Effector memory CD4-positive, alpha-beta T cell (primary cell): ENCODE results near the gene KCNAB2.
"Not testable (repeated sequence)": the region's sequence is repeated elsewhere in the genome, so short reads cannot be mapped to it uniquely, and the experiment has no call there.

ENCODE experiments used
- DNase-seq, 3 donors: peaks; one replicate each; pipeline ENCODE4 v3.0.0-alpha.2; 2020
- H3K27ac ChIP-seq: 2 replicates; pipeline ENCODE4 v1.7.0; 2013; ENCODE audit warnings: mild to moderate bottlenecking, low read length, moderate library complexity; ENCODE audit not compliant: insufficient read depth, poor library complexity, severe bottlenecking
- H3K27me3 ChIP-seq: replicated peaks from 2 replicates; pipeline ENCODE4 v1.7.0; 2013; ENCODE audit warnings: mild to moderate bottlenecking, low read length; ENCODE audit not compliant: insufficient read depth, control insufficient read depth, poor library complexity, severe bottlenecking
- H3K36me3 ChIP-seq: 2 replicates; pipeline ENCODE4 v1.7.0; 2013; ENCODE audit warnings: mild to moderate bottlenecking, low read length, moderate library complexity; ENCODE audit not compliant: control insufficient read depth, insufficient read depth
- H3K4me1 ChIP-seq: 2 replicates; pipeline ENCODE4 v1.7.0; 2013; ENCODE audit warnings: low read length, mild to moderate bottlenecking; ENCODE audit not compliant: control insufficient read depth, insufficient read depth, poor library complexity, severe bottlenecking
- H3K4me3 ChIP-seq: 2 replicates; pipeline ENCODE4 v1.7.0; 2013; ENCODE audit warnings: low read length, low read depth, mild to moderate bottlenecking; ENCODE audit not compliant: insufficient read depth, poor library complexity, severe bottlenecking
- H3K9me3 ChIP-seq: 2 replicates; pipeline ENCODE4 v1.7.0; 2013; ENCODE audit warnings: mild to moderate bottlenecking, low read length, moderate library complexity; ENCODE audit not compliant: control insufficient read depth

Gene KCNAB2

DNA sequence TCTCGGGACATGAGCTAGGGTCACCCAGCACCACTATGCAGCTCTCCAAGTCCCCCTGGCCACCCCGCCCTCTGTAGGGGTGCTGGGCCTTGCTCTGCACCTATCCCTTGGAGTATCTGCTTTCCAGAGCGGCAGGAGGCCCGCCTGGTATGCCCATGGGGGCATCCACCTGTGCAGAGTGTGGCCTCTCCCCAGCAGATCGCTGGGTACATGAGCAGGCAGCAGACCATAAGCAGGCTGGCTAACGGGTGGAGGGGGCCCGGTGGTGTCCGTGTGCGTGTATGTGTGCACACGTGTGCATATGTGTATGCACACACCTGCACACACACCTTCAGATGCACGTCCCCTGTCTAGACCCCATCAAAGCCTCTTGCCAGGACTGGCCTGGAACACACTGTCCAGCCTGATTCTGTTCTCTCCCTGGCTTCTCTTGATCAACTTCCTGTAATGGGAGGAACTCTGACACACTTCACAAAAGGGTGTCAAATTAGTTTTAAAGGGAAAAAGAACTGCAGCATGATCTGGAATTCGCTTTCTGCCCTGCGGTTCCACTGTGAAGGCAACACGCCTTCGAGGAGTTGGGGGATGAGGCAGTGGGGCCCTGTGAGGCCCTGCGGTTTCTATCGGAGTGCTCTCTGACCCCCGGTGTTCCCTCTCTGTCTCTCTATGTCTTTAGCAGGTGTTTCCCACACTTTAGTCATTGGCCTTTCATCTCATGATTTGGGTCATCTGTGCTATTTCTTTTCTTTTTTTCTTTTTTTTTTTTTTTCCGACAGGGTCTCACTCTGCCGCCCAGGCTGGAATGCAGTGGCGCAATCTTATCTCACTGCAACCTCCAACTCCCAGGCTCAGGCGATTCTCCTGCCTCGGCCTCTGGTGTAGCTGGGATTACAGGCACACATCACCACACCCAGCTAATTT lies 36.3 kb upstream of the KCNAB2 start:
- DNase-seq, result no peak
- H3K27me3 ChIP-seq, result no peaks in the 10 kb centered on the region
- no peaks in the 10 kb centered on the region for H3K9me3 ChIP-seq
- no peak overlapping the region for H3K4me3 ChIP-seq
- peaks cover 5% of the 10 kb centered on the region for H3K36me3 ChIP-seq
- H3K27ac ChIP-seq, result no peak overlapping the region
- H3K4me1 ChIP-seq, result no peaks in the 10 kb centered on the region

GRCh38 chr1:6010554-6010953 lies 35.1 kb upstream of the KCNAB2 start:
- no peak overlapping the region for H3K4me3 ChIP-seq
- H3K4me1 ChIP-seq, result no peaks in the 10 kb centered on the region
- no peak for DNase-seq
- no peak overlapping the region for H3K27ac ChIP-seq
- no peaks in the 10 kb centered on the region for H3K27me3 ChIP-seq
- no peaks in the 10 kb centered on the region for H3K9me3 ChIP-seq
- peaks cover 5% of the 10 kb centered on the region for H3K36me3 ChIP-seq

GRCh38 chr1:6011161-6011945 lies 34.3 kb upstream of the KCNAB2 start:
- Histone ChIP-seq H3K27ac (no peak overlapping the region), H3K9me3 (no peaks in the 10 kb centered on the region), H3K36me3 (peaks cover 8% of the 10 kb centered on the region), H3K27me3 (no peaks in the 10 kb centered on the region), H3K4me1 (no peaks in the 10 kb centered on the region), H3K4me3 (no peak overlapping the region)
- no peak for DNase-seq

DNA sequence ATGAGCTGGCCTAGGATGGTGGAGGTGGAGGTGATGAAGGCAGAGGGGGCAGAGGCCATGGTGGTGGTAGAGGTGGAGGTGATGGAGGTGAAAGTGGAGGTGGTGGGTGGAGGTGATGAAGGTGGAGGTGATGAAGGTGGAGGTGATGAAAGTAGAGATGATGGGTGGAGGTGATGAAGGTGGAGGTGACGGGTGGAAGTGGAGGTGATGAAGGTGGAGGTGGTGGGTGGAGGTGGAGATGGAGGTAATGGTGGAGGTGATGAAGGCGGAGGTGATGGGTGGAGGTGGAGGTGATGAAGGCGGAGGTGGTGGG lies 33.8 kb upstream of the KCNAB2 start:
- Histone ChIP-seq H3K9me3 (no peaks in the 10 kb centered on the region), H3K27ac (no peak overlapping the region), H3K4me3 (no peak overlapping the region), H3K27me3 (no peaks in the 10 kb centered on the region), H3K4me1 (no peaks in the 10 kb centered on the region), H3K36me3 (peaks cover 8% of the 10 kb centered on the region)
- no peak for DNase-seq

GRCh38 chr1:6012529-6013318 lies 33.0 kb upstream of the KCNAB2 start:
- no peaks in the 10 kb centered on the region for H3K9me3 ChIP-seq
- no peak overlapping the region for H3K4me3 ChIP-seq
- peaks cover 8% of the 10 kb centered on the region for H3K36me3 ChIP-seq
- no peaks in the 10 kb centered on the region for H3K27me3 ChIP-seq
- H3K27ac ChIP-seq, result no peak overlapping the region
- H3K4me1 ChIP-seq, result no peaks in the 10 kb centered on the region
- no peak for DNase-seq

DNA sequence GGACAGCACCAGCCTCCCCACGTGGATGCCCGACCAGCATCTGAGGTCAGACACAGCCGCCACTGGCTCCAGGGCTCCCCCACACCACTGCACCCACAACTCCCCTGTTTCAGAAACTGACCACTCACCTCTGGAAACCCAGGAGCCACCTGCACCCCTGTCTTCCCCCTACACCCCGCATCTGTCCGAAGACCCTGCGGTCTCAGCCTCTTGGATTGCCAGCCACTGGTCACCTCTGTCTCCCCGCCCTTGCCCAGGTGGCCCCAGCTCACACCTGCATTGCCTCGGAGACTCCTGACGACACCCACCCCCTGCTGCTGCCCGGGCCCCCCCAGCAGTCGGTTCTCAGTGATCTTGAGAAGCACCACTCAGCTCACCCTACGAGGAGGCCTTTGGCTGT lies 32.2 kb upstream of the KCNAB2 start:
- Histone ChIP-seq H3K36me3 (peaks cover 8% of the 10 kb centered on the region), H3K27ac (no peak overlapping the region), H3K4me1 (no peaks in the 10 kb centered on the region), H3K9me3 (no peaks in the 10 kb centered on the region), H3K4me3 (no peak overlapping the region), H3K27me3 (no peaks in the 10 kb centered on the region)
- no peak for DNase-seq

DNA sequence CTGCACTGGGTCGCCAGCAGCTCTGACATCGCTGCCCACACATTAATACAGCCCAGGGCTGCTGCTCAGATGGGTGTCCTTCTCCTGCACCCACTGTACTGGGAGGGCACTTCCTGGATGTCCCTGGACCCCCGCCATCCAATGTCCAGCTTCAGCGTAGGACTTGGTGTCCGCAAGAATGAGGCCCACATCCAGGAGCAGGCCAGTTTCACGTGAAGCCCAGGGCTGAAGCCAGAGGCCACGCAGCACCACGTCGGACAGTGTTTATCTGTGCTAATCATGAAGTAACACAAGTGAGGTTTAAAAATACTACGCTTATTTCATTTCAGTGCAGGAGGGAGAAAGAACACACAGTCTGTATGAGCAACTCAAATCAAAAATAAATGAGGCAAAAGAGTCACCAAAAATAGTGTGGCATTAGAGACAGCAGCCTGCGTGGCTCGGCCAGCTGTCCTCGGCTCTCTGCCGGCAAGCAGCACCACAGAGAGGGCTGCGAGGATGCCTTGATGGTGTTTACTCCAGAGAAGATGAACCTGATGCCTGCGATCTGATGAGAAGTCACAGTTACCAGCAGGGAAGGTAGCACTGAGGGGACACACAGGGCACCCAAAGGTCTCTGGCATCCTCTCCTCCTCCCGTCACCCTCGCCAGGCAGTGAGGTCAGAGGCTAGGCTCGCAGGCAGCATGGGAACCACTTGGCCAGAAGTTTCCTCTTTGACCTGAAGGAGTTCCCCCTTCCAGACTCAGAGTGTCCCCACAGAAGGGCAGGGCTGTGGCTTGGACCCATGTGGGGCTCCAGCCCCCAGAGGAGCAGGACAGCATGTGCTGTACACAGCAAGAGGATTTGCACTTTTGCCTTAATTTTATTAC lies 31.3 kb upstream of the KCNAB2 start:
- H3K4me1 ChIP-seq, result no peaks in the 10 kb centered on the region
- H3K36me3 ChIP-seq, result peaks cover 8% of the 10 kb centered on the region
- no peak overlapping the region for H3K4me3 ChIP-seq
- H3K9me3 ChIP-seq, result no peaks in the 10 kb centered on the region
- H3K27ac ChIP-seq, result no peak overlapping the region
- DNase-seq, result no peak
- H3K27me3 ChIP-seq, result no peaks in the 10 kb centered on the region

- Histone ChIP-seq H3K27ac (no peak overlapping the region), H3K27me3 (no peaks in the 10 kb centered on the region), H3K9me3 (no peaks in the 10 kb centered on the region), H3K36me3 (peaks cover 8% of the 10 kb centered on the region), H3K4me3 (no peak overlapping the region), H3K4me1 (no peaks in the 10 kb centered on the region)
- DNase-seq, result no peak
Observed at GRCh38 chr1:6016191-6016865, 29.4 kb upstream of the KCNAB2 start.

- H3K9me3 ChIP-seq, H3K27ac ChIP-seq, H3K27me3 ChIP-seq, H3K4me1 ChIP-seq, DNase-seq, H3K36me3 ChIP-seq, H3K4me3 ChIP-seq: not testable (repeated sequence)
Observed at GRCh38 chr1:6017654-6018053, 28.0 kb upstream of the KCNAB2 start.
